ENCODE data around the gene PCDH9.

DNA sequence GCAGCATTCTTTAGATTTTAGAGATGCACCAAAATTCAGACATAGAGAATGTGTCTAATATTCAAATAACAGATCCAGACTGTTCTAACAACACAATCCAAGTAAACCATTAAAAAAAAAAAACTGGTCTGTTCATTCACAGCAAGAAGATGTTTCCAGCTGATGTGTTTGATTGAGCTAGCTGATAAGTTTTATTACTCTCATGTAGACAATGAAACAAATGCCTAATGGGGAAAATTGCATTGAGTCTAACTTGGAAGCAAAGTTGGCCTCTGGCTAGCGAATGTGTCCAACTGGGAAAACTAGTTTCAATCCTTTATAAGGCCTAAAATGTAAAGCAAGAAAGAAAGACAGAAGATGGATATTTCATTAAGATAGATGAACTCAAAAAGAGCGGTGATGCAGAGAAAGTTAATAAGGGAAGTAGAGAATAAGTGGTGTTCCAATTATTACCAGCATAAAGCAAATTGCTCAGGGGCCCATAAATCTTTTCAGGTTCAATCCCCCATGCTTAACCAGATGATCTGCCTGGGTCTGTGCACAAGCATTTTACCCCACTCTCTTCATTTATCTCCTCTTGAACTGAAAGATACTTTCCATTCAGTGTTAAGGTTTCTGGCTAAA lies 54.2 kb downstream of the PCDH9 start:
- TF ChIP-seq CTCF (IDR thresholded peaks at IDR 0.05) (no peak), POLR2A (IDR thresholded peaks at IDR 0.05) (no peak)

Measured in Peyer's patch (tissue), 4 donors.